C4-2B (cell line): ENCODE data around the gene SORCS2.

Experiments used
- ZFX ChIP-seq: fragments of 450-650 bp; IDR thresholded peaks from 2 replicates; pipeline ENCODE4 v1.6.1; 2017
- TF ChIP-seq, protein P1 (sequence below): fragments of 450-650 bp; conservative IDR thresholded peaks from 2 replicates; pipeline ENCODE4 v1.5.1; 2017; ENCODE audit warnings: mild to moderate bottlenecking

DNA sequence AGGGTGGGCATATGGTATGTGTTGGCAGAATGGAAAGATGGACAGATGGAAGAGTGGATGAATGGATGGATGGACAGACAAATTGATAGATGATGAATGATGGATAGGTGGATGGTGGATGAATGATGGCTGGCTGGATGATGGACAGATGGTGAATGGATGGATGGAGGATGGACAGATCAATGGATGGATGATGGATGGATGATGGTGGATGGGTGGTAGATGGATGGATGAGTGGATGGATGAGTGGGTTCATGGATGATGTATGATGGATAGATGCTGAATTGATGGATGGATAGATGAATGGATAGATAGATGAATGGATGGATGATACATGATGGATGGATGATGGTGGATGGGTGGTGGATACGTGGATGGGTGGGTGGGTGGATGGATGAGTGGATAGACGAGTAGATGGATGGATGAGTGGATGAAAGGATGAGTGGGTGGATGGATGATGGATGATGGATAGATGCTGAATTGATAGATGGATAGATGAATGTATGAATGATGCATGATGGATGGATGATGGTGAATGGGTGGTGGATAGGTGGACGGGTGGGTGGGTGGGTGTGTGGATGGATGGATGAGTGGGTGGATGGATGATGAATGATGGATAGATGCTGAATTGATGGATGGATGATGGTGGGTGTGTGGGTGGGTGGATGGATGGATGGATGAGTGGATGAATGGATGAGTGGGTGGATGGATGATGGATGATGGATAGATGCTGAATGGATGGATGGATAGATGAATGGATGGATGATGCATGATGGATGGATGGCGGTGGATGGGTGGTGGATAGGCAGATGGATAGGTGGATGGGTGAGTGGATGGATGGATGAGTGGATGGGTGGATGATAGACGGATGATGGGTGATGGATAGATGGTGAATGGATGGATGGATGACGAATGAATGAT lies 497.7 kb downstream of the SORCS2 start:
- TF ChIP-seq, protein P1, sequence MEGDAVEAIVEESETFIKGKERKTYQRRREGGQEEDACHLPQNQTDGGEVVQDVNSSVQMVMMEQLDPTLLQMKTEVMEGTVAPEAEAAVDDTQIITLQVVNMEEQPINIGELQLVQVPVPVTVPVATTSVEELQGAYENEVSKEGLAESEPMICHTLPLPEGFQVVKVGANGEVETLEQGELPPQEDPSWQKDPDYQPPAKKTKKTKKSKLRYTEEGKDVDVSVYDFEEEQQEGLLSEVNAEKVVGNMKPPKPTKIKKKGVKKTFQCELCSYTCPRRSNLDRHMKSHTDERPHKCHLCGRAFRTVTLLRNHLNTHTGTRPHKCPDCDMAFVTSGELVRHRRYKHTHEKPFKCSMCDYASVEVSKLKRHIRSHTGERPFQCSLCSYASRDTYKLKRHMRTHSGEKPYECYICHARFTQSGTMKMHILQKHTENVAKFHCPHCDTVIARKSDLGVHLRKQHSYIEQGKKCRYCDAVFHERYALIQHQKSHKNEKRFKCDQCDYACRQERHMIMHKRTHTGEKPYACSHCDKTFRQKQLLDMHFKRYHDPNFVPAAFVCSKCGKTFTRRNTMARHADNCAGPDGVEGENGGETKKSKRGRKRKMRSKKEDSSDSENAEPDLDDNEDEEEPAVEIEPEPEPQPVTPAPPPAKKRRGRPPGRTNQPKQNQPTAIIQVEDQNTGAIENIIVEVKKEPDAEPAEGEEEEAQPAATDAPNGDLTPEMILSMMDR: no peak
- no peak for TF ChIP-seq ZFX
